SK-N-SH (cell line): ENCODE results near the gene AGAP1. TPM values are rescaled to one million over a fixed set of nuclear protein-coding genes. Genes with fewer than 3 reads are reported as not detected.

Experiments
- CTCF ChIA-PET: fragments of 300-600, 350-600 bp; formaldehyde crosslinking; extraction: SDS; loops from one replicate; lab custom pipeline; 2021; lab: Yijun Ruan, JAX
- POLR2A ChIA-PET: fragments of 350-600 bp; sonication (Branson Sonifier 250); formaldehyde crosslinking; extraction: SDS; loops from one replicate; lab custom pipeline; 2020; ENCODE audit warnings: antibody characterized with exemption, inconsistent platforms; lab: Yijun Ruan, JAX
- DNase-seq: peaks from one replicate; pipeline ENCODE4 v3.0.0; 2012
- H2AFZ ChIP-seq: fragments of 200-600 bp; sonication (generic); 2 replicates; pipeline ENCODE4 v1.8.1; 2016; ENCODE audit warnings: antibody characterized with exemption, mild to moderate bottlenecking, low read depth
- H3F3A ChIP-seq: fragments of 200-600 bp; sonication (generic); replicated peaks from 2 replicates; pipeline ENCODE3; 2016; ENCODE audit warnings: antibody characterized with exemption, mild to moderate bottlenecking; ENCODE audit not compliant: insufficient read depth
- H3K27ac ChIP-seq, 2 experiments: fragments of 200-500 bp in 1 of 2; fragments of 200-600 bp in 1 of 2; sonication (Bioruptor generic) in 1 of 2; sonication (generic), shearing (Covaris generic) in 1 of 2; 2 replicates each; pipeline versions ENCODE4 v1.5.1 to v1.6.1; 2014 to 2016; ENCODE audit warnings: low read depth in 2 of 2, inconsistent platforms in 1 of 2, low read length in 1 of 2, mild to moderate bottlenecking in 1 of 2, mixed read lengths in 1 of 2
- H3K27me3 ChIP-seq: fragments of 200-600 bp; sonication (generic), shearing (Covaris generic); 2 replicates; pipeline ENCODE4 v1.6.1; 2016; ENCODE audit warnings: mixed run types; ENCODE audit not compliant: insufficient read depth
- H3K36me3 ChIP-seq, 2 experiments: fragments of 200-500 bp in 1 of 2; fragments of 200-600 bp in 1 of 2; sonication (Bioruptor generic) in 1 of 2; sonication (generic) in 1 of 2; replicated peaks in 1 of 2; 2 replicates each; pipeline versions ENCODE3 to v1.5.1; 2014 to 2016; ENCODE audit warnings: low read length in 1 of 2, mild to moderate bottlenecking in 1 of 2; ENCODE audit not compliant: insufficient read depth in 2 of 2, control insufficient read depth in 1 of 2
- H3K4me1 ChIP-seq, 2 experiments: fragments of 200-500 bp in 1 of 2; fragments of 200-600 bp in 1 of 2; sonication (Bioruptor generic) in 1 of 2; sonication (generic), shearing (Covaris generic) in 1 of 2; 2 replicates each; pipeline versions ENCODE4 v1.5.1 to v1.6.1; 2014 to 2016; ENCODE audit warnings: low read depth in 1 of 2, low read length in 1 of 2, mixed run types in 1 of 2; ENCODE audit not compliant: insufficient read depth in 2 of 2, control insufficient read depth in 1 of 2
- H3K4me2 ChIP-seq: fragments of 200-600 bp; sonication (generic), shearing (Covaris generic); 2 replicates; pipeline ENCODE4 v1.6.1; 2017; ENCODE audit warnings: mixed run types
- H3K4me3 ChIP-seq, 2 experiments: fragments of 200-500 bp in 1 of 2; fragments of 200-600 bp in 1 of 2; sonication (Bioruptor generic) in 1 of 2; sonication (generic), shearing (Covaris generic) in 1 of 2; 2 replicates each; pipeline versions ENCODE4 v1.5.1 to v1.8.1; 2014 to 2016; ENCODE audit warnings: low read depth in 2 of 2, inconsistent platforms in 1 of 2, low read length in 1 of 2, mild to moderate bottlenecking in 1 of 2, mixed read lengths in 1 of 2, moderate library complexity in 1 of 2
- H3K79me2 ChIP-seq: fragments of 200-600 bp; sonication (generic); 2 replicates; pipeline ENCODE4 v1.8.1; 2017; ENCODE audit warnings: mild to moderate bottlenecking; ENCODE audit not compliant: insufficient read depth
- H3K9ac ChIP-seq: fragments of 200-600 bp; sonication (generic); 2 replicates; pipeline ENCODE4 v1.6.1; 2017; ENCODE audit warnings: mixed run types
- H3K9me2 ChIP-seq: fragments of 200-600 bp; sonication (generic); 2 replicates; pipeline ENCODE4 v1.6.1; 2017; ENCODE audit warnings: mixed run types
- H3K9me3 ChIP-seq: fragments of 200-600 bp; sonication (generic); 2 replicates; pipeline ENCODE4 v1.6.1; 2017; ENCODE audit warnings: mixed run types, mild to moderate bottlenecking, moderate library complexity
- H4K20me1 ChIP-seq: fragments of 200-600 bp; sonication (generic); 2 replicates; pipeline ENCODE4 v1.6.1; 2017; ENCODE audit warnings: mild to moderate bottlenecking, mixed run types; ENCODE audit not compliant: insufficient read depth
- ELF1 ChIP-seq: IDR thresholded peaks from 2 replicates; pipeline ENCODE4 v1.4.0; 2012
- EZH2phosphoT487 ChIP-seq: fragments of 200-600 bp; sonication (generic); IDR thresholded peaks from 2 replicates; pipeline ENCODE4 v1.6.1; 2017; ENCODE audit warnings: low read depth, mixed run types, mild to moderate bottlenecking, antibody characterized with exemption, moderate library complexity, borderline replicate concordance
- GATA2 ChIP-seq: sonication (generic); formaldehyde crosslinking; IDR thresholded peaks from 2 replicates; pipeline ENCODE4 v1.5.0; 2020; ENCODE audit warnings: mild to moderate bottlenecking, missing genetic modification reagents
- MEF2A ChIP-seq: IDR thresholded peaks from 2 replicates; pipeline ENCODE4 v1.4.0; 2012; ENCODE audit warnings: low read depth, borderline replicate concordance
- NFIC ChIP-seq: IDR thresholded peaks from 2 replicates; pipeline ENCODE4 v1.4.0; 2012; ENCODE audit warnings: borderline replicate concordance
- RAD21 ChIP-seq: IDR thresholded peaks from 2 replicates; pipeline ENCODE4 v1.6.1; 2012; ENCODE audit warnings: mild to moderate bottlenecking, low read length
- RCOR1 ChIP-seq: fragments of 150-350 bp; IDR thresholded peaks from 2 replicates; pipeline ENCODE4 v1.6.1; 2017; ENCODE audit warnings: antibody characterized with exemption, low read length
- RFX5 ChIP-seq: IDR thresholded peaks from 2 replicates; pipeline ENCODE4 v1.6.1; 2012; ENCODE audit warnings: mild to moderate bottlenecking, improper control_type of control experiment, low read length
- SMC3 ChIP-seq: IDR thresholded peaks from 2 replicates; pipeline ENCODE4 v1.6.1; 2012; ENCODE audit warnings: low read depth, low read length, improper control_type of control experiment
- TCF12 ChIP-seq: IDR thresholded peaks from 2 replicates; pipeline ENCODE4 v1.4.0; 2012
- WGBS: methylation state at CpG from one replicate; pipeline ENCODE4 v1.1.6; 2017; ENCODE audit warnings: low lambda C conversion rate; 5-methylcytosine and 5-hydroxymethylcytosine counted together
- polyA plus RNA-seq, 3 experiments: library from polyadenylated mRNA; depleted of rRNA; stranded (reverse); fragments of >200 nt; gene quantifications; 2 replicates each; pipeline ENCODE4 v1.2.3, GENCODE V29; 2012
- TF ChIP-seq, protein P1 (sequence below): IDR thresholded peaks from 2 replicates; pipeline ENCODE4 v1.6.1; 2012; ENCODE audit warnings: mild to moderate bottlenecking, low read depth, low read length, moderate library complexity
- TF ChIP-seq, protein P2 (sequence below): fragments of 150-350 bp; IDR thresholded peaks from 2 replicates; pipeline ENCODE4 v1.6.1; 2017; ENCODE audit warnings: antibody characterized with exemption, low read length, low read depth, borderline replicate concordance

Gene AGAP1
- polyA plus RNA-seq, 1 of the 3 experiments (the other 2 are of a cell fraction), result 8.8 TPM

DNA sequence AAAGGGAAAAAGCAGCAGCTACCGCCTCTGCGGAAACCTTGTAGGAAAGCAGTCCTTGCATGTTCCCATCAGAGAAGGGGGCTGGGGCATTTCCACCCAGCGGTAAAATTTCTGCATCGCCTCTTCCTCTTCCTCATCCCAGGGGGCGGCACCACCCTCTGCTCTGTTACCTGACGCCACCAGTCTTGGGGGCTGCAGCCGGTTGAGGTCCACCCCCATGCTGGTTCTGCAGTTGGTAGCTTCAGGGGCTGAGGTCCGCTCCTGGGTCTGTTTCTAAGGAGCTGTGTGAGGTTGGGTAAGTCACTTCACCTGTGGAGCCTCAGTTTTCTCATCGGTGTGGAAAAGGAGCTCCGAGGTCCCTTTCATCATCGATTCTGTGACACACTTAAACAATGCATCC lies 14.2 kb upstream of the AGAP1 start:
- no peaks in the 10 kb centered on the region; the same call in 1 of the 2 replicates for H3K27me3 ChIP-seq
- no peak overlapping the region for H3K27ac ChIP-seq
- no peaks in the 10 kb centered on the region for H3F3A ChIP-seq
- ChIA-PET POLR2A (no interaction called here), CTCF (no interaction called here)
- H2AFZ ChIP-seq, result no peak overlapping the region
- 81% methylated on average over 9 of the region's 11 CpGs for WGBS
- DNase-seq, result no peak
- H3K4me2 ChIP-seq, result no peak overlapping the region
- H3K9ac ChIP-seq, result no peak overlapping the region
- H3K4me3 ChIP-seq, result no peak overlapping the region
- no peaks in the 10 kb centered on the region for H3K36me3 ChIP-seq
- TF ChIP-seq NFIC, result no peak
- TF ChIP-seq, protein P1, sequence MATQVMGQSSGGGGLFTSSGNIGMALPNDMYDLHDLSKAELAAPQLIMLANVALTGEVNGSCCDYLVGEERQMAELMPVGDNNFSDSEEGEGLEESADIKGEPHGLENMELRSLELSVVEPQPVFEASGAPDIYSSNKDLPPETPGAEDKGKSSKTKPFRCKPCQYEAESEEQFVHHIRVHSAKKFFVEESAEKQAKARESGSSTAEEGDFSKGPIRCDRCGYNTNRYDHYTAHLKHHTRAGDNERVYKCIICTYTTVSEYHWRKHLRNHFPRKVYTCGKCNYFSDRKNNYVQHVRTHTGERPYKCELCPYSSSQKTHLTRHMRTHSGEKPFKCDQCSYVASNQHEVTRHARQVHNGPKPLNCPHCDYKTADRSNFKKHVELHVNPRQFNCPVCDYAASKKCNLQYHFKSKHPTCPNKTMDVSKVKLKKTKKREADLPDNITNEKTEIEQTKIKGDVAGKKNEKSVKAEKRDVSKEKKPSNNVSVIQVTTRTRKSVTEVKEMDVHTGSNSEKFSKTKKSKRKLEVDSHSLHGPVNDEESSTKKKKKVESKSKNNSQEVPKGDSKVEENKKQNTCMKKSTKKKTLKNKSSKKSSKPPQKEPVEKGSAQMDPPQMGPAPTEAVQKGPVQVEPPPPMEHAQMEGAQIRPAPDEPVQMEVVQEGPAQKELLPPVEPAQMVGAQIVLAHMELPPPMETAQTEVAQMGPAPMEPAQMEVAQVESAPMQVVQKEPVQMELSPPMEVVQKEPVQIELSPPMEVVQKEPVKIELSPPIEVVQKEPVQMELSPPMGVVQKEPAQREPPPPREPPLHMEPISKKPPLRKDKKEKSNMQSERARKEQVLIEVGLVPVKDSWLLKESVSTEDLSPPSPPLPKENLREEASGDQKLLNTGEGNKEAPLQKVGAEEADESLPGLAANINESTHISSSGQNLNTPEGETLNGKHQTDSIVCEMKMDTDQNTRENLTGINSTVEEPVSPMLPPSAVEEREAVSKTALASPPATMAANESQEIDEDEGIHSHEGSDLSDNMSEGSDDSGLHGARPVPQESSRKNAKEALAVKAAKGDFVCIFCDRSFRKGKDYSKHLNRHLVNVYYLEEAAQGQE, result no peak
- H3K4me1 ChIP-seq, result no peaks in the 10 kb centered on the region
- no peaks in the 10 kb centered on the region for H3K9me2 ChIP-seq
- no peaks in the 10 kb centered on the region for H3K9me3 ChIP-seq
- H4K20me1 ChIP-seq, result no peaks in the 10 kb centered on the region
- H3K79me2 ChIP-seq, result no peaks in the 10 kb centered on the region

DNA sequence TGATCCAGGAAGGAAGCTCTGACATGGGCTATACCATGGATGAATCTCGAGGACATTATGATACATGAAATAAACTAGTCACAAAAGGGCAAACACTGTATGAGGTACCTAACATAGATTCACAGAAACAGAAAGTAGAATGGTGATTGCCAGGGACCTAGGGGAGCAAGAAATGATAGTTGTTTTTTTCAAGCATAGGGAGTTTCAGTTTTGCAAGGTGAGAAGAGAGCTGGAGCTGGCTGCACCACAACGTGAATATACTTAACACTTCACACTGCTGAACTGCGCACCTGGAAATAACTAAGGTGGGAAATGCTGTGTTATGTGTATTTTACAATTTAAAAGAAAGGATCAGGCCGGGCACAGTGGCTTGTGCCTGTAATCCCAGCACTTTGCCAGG lies 13.2 kb upstream of the AGAP1 start:
- H3K27ac ChIP-seq, result no peak overlapping the region
- no peaks in the 10 kb centered on the region for H3K79me2 ChIP-seq
- H2AFZ ChIP-seq, result no peak overlapping the region
- POLR2A ChIA-PET, result no interaction called here
- H3K9me3 ChIP-seq, result no peaks in the 10 kb centered on the region
- H3K27me3 ChIP-seq, result no peaks in the 10 kb centered on the region; the same call in 1 of the 2 replicates
- no peaks in the 10 kb centered on the region for H3K36me3 ChIP-seq
- H3K9me2 ChIP-seq, result no peaks in the 10 kb centered on the region
- no peak for TF ChIP-seq RFX5
- no peak overlapping the region for H3K4me3 ChIP-seq
- no peaks in the 10 kb centered on the region for H4K20me1 ChIP-seq
- no peaks in the 10 kb centered on the region for H3F3A ChIP-seq
- no peak for DNase-seq
- no peaks in the 10 kb centered on the region for H3K4me1 ChIP-seq
- H3K4me2 ChIP-seq, result no peak overlapping the region
- CTCF ChIA-PET, result no interaction called here
- no peak overlapping the region for H3K9ac ChIP-seq
- WGBS, result 70% methylated on average over 4 of the region's 4 CpGs

DNA sequence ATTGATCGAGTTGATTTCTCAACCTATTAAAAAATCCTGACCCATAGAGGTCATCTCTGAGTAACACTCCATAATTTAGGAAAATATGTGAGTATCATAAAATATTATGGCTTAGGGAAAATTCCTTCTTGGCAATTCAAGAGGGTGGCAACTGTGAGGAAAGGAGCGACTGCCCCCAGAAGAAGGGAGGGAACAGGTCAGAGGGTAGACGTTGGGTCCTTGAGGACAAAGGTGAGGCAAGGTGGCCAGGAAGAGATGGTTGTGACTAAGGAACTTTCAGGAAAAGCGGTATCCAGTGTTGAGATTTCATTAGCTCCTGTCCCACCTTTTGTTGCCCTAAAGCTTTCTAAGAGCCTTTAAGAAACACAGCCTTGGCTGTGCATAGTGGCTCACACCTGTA lies 10.5 kb upstream of the AGAP1 start:
- H3K9me3 ChIP-seq, result no peaks in the 10 kb centered on the region
- H3K9ac ChIP-seq, result no peak overlapping the region
- H3K4me2 ChIP-seq, result no peak overlapping the region
- no peak for DNase-seq
- no peak overlapping the region for H3K27ac ChIP-seq
- H2AFZ ChIP-seq, result no peak overlapping the region
- no peaks in the 10 kb centered on the region for H3K9me2 ChIP-seq
- no peaks in the 10 kb centered on the region for H3K4me1 ChIP-seq
- CTCF ChIA-PET, result interaction anchor here (1.0 to 1.6 kb wide), 3 partner anchors 263 to 601 kb away, joined by 3 to 5 read pairs (median 5); no protein-coding TSS in a partner anchor
- no peaks in the 10 kb centered on the region; the same call in 1 of the 2 replicates for H3K27me3 ChIP-seq
- H3K79me2 ChIP-seq, result no peaks in the 10 kb centered on the region
- H3K36me3 ChIP-seq, result no peaks in the 10 kb centered on the region
- TF ChIP-seq EZH2phosphoT487 (no peak), MEF2A (no peak), ELF1 (no peak), TCF12 (no peak), RCOR1 (no peak), NFIC (no peak), SMC3 (no peak), GATA2 (CRISPR knock-in tag) (no peak), RAD21 (no peak)
- TF ChIP-seq, protein P2, sequence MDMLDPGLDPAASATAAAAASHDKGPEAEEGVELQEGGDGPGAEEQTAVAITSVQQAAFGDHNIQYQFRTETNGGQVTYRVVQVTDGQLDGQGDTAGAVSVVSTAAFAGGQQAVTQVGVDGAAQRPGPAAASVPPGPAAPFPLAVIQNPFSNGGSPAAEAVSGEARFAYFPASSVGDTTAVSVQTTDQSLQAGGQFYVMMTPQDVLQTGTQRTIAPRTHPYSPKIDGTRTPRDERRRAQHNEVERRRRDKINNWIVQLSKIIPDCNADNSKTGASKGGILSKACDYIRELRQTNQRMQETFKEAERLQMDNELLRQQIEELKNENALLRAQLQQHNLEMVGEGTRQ, result no peak
- 55% methylated on average over 4 of the region's 4 CpGs for WGBS
- no peak overlapping the region for H3K4me3 ChIP-seq
- POLR2A ChIA-PET, result no interaction called here
- no peaks in the 10 kb centered on the region for H4K20me1 ChIP-seq
- no peaks in the 10 kb centered on the region for H3F3A ChIP-seq
